Uterine smooth muscle cell (primary cell): Measurements from ENCODE around the gene ROPN1. TPM values are rescaled to one million over a fixed set of nuclear protein-coding genes. Genes with fewer than 3 reads are reported as not detected.

Experiments used
- total RNA-seq: library from RNA; depleted of rRNA; stranded (reverse); fragments of >200 nt; gene quantifications from 2 replicates; pipeline ENCODE4 v1.2.3, GENCODE V29; 2014

ROPN1 gene
- not detected in 2 replicates for total RNA-seq

DNA sequence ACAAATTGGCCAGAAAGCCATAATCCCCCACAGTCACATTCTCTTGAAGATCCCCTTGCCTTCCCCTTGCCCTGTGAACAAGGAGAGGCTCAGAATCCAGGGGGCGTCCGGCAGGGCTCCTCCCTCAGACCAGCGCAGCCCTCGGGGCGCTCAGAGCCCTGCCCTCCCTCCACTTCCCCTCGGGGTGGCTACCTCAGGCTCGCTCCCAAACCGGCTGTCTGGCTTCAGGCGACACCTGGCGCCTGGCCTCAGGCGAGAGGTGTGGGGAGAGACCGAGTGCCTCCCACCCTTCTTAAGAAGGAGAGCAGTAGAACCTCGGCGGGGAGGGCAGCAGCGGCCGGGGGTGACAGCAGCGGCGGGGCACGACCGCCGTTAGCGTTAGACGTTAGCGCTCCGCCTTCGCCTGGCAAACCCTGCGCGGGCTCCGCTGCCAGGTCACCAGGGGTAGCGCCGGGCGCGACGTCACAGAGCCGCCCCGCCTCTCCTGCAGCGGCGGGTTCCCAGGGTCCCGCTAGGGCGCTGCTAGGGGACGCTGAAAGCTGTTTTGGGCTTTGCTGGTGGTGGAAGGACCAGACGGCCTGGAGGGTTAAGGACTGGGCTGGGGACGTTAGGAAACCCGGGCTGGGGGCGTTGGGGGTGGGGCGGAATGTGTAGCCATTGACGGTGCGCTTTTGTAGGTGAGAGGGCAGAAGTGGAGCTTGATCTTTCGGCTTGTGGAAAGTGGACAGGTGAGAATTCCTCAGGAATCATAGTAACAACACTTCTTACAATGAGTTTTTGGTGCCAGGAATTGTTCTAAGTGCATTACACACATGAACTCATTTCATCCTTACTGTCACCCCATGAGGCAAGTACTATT, at the start of gene ROPN1:
Gene ROPN1 (minus strand): TSS at position 395 of the 859 bp plus-strand sequence. CDS start 11,643 bp downstream, outside the sequence.

DNA sequence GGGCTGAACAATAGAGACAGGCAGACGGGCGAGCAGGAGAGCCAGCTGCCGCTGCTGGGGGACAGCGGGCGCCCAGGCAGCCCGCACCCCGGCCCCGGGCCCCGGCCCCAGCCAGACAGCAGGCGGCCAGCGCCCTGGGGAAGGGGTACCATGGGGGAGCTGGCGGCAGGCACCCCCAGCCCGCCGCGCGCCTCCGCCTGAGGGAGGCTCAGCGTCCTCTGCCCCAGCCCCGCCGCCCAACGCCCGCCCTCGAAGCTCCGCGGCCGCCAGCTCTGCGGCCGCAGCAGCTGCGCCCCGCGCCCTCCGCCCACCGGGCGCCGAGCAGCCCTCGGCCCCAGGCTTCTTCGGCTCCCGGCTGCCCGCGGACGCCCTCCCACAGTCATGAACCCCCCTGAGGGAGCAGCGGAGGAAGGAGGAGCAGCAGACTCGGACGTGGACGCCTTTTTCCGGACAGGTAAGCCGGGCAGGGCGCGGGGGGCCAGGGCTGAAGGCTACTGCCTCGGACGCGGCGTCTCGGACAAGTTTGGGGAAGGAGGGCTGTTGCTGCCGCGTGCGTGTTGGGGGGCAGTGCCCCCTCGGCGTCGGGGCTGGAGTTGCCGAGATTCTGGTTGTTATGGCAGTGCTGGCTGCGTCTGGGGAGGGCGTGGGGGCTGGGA, 41.6 kb upstream of the ROPN1 start, which contains the start of gene KALRN:
Gene KALRN (plus strand): TSS at position 10 of the 656 bp plus-strand sequence.

DNA sequence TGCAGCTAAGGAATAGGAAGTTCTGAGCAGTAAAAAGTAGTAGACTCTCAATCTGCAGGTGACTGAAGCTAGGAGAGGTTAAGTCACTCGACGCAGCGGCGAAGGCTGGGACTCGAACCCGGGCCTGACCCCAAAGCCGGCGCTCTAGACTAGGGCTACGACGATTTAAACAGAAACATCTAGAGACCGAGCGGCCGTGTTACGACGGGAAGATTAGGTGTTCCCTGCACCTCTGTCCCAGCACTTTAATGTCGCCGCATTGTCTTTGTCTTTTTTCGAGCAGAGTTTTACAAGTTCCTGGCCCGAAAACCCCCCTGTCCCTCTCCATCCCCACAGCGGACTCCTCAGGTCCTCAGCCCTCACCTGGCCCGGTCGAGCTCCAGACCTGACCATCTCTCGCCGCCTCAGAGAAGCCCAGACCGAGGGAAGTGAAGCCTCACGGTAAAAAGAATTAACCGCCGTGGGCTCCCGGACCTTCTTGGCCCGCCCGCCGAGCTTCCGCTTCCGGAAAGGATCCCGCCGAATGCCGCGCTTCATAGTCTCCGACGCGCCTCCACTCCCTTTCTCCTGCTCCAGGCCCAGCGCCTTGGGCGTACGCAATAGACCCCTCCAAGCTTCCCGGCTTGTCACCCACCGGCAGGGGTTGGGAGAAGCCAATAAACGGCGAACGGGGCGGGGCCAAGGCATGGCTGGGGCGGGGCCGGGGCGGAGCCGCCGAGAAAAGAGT, 31.0 kb downstream of the ROPN1 start, which contains the start of gene CCDC14:
Gene CCDC14 (minus strand): TSS at position 449 of the 727 bp plus-strand sequence. CDS start 56 bp downstream, at position 393.

Other genes starting within 250 kb of the ROPN1 start
- gene MYLK, start 107.8 kb downstream of the ROPN1 start, total RNA-seq, result 423 and 611 TPM in 2 replicates
- gene CCDC14, start 30.9 kb downstream of the ROPN1 start, total RNA-seq, result 48.9 and 78.1 TPM in 2 replicates
- 2.6 and 7.0 TPM in 2 replicates for gene KALRN, start 41.2 kb upstream of the ROPN1 start, total RNA-seq